NCI-H82 (cell line): ENCODE data around the gene SLC25A17.

Experiments used
- DNase-seq: peaks from one replicate; lab custom pipeline; 2025; lab: John Stamatoyannopoulos, UW

The SLC25A17 gene

DNA sequence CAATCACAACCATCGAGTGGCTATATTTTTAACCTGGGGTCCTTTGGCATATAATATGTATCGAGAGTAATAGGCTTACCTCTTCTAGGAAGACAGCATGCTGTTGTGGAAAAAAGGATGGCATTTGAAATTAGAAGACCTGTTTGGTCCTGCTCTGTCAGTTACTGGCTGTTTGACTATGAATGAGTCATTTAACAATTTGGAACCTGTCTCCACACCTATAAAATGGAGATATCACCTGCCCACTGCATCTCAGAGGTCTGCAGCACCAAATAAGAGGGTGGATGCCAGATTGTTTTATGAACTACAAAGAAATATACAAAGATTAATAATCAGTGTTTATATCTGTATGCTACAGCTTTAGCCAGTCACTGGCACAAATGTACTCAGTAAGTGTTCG is 60.8 kb downstream of the SLC25A17 start:
- DNase-seq: peak; percentile 9

DNA sequence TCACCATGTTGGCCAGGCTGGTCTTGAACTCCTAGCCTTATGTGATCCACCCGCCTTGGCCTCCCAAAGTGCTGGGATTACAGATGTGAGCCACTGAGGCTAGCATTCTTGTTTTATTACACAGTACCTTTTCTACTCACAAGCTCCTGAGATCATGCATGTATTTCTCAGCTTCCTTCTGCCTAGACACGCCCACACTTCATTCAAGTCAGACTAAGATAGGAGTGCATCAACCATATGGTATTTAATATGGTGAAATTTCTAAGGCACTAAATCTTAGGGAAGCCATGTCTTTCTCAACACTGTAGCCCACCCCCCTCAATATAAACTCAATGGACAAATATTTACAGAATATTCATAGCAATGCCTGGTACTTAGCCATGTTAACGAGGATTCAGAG is 62.1 kb downstream of the SLC25A17 start:
- no peak for DNase-seq

DNA sequence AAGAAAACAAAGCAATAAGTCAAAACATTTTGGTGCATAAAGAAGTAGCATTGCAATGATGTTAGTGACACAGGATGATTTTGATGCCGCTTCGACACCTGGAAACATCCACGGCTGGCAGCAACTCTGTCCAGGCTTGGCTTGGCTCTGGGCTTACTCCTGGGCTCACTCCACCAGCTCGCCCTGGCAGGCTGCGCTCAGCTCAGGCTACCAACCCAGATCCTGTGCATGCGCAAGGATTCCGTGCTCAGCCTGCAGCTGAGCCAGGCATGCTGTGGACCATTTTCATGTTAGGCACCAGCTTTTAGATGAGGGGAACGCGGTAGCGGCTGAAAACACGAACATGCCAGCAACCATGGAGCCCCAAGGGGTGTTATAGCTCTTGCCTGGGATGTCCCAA is 66.0 kb downstream of the SLC25A17 start:
- DNase-seq: no peak

DNA sequence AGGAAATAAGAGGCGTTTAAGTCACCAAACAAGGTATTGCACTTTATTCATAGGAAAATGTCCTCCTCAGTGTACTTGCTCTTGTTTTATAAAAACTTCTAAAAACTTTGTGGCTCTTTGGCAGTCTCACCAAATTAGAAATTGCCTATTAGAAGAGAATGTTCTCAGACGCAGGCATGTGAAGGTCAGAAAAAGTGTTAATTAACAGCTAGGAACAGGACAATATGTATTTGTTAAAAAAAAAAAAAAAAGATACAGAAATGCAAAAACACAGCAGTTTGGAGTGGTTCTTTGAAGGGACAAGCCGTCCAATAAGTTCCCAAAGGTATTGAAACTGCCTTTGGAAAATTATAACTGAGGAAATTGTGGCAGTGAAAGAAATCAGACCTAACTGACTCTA is 67.9 kb downstream of the SLC25A17 start:
- no peak for DNase-seq

DNA sequence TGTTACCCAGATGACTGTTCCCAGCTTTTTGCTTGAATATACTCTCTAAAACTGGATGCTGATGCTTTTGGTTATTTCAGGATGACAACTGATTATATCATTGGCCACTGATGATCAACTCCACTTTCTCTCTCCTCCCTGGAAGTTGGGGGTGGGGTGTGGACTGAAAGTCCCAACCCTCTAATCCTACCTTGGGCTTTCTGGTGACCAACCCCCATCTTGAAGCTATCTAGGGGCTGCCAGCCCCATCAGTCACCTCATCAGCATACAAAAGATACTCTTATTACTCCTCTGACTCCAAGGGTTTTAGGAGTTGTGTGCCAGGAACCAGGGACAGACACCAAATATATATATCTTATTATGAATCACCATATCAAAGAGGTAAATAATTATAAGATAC is 69.3 kb downstream of the SLC25A17 start:
- DNase-seq: no peak

DNA sequence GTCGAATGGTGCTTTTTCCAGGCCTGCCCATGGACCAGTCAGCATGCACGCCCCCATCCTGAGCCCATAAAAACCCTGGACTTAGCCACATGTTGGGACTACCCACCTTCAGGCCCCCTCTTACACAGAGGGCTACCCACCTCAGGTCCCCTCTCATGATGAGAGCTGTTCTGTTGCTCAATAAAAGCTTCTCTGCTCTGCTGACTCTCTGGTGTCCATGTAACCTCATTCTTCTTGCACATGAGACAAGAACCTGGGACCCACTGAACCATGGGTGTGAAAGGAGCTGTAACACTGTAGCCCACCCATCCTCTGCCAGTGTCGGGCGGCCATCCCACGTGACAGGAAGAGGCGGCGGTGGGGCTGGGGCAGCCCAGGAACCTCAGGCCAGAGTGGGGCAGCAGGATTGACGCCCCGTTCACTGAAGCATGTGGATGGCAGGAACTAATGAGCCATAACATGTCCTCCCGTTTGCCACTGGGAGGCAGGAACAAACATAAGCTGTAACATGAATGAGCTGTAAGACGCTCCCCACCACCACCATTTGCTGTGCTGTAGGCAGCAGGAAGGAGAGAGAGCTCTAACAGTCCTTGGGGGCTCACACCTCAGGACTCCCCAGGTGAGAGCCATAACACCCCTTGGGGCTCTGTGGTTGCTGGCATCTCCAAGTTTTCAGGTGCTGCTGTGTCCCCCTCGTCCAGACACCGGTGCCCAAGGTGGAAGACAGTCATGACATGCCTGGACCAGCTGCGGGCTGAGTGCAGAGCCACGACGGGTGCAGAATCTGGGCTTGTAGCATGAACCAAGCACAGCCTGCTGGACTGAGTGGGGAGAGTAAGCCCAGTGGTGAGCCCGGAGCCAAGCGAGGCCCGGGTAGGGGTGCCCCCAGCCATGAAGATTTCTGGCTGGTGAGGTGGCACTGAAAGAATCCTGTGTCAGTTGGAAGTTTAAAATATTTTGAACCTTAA is 70.5 kb downstream of the SLC25A17 start:
- no peak for DNase-seq

DNA sequence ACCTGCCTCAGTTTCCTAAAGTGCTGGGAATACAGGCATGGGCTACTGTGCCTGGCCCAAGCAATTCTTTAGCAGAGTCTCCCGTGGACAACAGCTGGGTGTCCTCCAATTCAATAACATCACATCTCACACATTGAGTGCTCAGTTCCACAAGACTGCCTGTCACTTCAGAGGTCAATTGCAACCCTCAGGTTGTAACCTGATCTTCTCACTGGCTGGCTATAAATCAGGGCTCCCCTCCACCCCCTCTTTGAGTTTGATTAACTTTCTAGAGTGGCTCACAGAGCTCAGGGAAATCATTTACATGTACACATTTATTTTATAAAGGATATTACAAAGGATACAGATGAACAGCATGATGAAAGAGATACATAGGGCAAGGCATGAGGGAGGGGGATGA is 71.8 kb downstream of the SLC25A17 start:
- DNase-seq: no peak

DNA sequence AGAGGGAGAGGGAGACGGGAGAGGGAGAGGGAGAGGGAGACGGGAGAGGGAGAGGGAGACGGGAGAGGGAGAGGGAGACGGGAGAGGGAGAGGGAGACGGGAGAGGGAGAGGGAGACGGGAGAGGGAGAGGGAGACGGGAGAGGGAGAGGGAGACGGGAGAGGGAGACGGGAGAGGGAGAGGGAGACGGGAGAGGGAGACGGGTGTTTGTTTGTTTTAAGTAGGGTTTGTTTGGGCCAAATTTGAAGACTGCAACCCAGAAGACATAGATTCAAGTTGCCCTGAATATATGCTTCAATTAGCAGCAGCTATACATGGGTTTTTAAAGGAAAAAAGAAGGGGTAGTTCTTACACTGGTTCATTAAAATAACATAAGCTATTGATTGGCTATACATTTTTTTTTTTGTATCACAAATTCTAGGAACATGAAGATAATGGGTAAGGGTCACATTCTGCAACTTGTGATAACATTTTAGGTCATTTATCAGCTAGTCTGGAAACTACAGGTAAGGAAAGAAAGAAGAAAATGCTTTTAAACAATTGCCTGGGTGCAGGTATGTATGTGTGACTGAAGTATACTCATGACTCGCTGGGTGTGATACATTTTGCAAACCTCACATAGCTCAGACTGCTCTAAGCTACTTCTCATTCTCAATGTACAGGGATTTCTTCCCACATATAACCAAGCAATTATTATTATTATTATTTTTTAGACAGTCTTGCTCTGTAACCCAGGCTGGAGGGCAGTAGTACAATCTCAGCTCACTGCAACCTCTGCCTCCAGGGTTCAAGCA is 72.5 kb downstream of the SLC25A17 start:
- no peak for DNase-seq

DNA sequence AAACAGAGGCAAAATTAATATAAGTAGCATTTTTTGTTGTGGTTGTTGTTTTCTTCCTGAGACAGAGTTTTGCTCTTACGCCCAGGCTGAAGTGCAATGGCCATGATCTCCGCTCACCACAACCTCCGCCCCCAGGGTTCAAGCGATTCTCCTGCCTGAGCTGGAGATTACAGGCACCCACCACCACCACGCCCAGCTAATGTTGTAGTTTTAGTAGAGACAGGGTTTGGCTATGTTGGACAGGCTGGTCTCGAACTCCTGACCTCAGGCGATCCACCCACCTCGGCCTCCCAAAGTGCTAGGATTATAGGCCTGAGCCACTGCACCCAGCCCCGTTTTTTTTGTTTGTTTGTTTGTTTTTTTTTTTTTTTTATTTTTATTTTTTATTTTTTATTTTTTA is 75.4 kb downstream of the SLC25A17 start:
- peak; percentile 11 for DNase-seq

DNA sequence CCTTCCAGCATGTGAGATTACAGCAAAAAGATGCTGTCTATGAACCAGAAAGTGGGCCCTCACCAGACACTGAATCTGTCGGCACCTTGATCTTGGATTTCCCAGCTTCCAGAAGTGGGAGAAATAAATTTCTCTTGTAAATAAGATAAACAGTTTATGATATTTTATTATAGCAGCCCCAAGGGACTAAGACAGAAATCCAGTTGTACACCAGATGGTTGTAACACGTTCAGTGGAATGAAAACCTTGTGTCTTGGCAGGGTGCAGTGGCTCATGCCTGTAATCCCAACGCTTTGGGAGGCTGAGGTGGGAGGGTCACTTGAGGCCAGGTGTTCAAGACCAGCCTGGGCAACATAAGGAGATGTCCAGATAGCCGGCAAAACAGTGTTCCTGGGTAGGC is 78.0 kb downstream of the SLC25A17 start:
- DNase-seq: peak; percentile 67

DNA sequence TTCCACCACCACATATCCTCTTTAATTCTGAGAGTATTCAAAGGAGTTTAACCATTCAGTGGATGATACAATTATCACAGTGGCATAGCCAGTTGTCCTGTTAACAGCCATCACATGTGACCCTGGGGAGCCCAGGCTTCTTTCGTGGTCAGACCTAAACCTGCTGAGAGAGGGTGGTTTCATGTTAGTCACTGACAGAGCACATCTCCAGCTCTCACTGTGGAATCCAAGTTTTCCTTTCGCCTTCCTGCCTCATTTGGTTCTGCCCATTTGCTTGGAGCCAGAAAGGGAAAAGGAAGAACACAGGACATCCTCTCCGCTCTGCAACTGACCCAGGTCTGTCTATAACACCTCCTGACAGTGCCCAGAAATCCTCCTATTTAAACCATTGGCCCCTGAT is 79.4 kb downstream of the SLC25A17 start:
- DNase-seq: no peak

DNA sequence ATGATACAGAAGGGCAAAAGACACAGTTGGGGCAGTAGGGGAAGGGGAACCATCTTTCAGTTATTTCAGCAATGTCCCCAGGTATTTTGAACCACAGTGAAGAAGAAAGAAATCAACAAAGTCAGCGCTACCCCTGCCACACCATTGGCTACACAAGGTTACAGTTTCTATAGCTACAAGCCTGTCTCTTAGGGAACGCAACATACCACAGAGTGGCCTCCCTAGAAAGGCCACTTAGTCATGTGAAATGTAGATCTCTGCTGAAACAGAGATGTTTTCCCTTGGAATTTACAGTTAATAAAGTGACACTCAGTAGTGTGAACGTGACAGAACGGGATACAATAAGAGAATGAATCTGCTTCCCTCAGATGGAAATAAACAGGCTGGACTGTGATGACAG is 85.2 kb downstream of the SLC25A17 start:
- DNase-seq: no peak

DNA sequence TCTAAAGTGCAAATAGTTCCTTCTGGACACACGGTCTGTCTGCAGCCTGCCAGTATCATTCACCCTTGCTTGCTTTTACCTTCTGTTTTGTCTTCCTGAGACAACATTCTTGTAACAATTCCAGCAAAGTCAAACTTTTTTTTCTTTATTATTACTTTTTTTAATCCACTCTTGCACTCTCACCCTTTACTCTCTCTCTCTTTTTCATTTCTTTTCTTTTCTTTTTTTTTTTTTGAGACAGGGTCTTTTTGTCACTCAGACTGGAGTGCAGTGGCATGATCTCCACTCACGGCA is 86.2 kb downstream of the SLC25A17 start:
- no peak for DNase-seq

DNA sequence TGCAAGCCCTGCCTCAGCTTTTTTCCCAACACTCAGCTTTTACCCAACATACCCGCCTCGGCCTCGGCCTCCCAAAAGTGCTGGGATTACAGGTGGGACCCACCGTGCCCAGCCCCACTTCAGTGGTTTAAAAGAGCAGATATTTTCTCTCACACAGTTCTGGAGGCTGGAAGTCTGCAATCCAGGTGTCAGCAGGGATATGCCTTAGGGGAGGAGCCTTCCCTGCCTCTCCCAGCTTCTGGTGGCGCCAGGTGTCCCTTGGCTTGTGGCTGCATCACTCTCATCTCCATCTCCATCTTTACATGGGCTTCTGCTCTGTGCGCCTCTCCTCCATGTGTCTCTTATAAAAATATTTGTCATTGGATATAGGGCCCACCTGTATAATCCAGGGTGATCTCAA is 89.9 kb downstream of the SLC25A17 start:
- no peak for DNase-seq

DNA sequence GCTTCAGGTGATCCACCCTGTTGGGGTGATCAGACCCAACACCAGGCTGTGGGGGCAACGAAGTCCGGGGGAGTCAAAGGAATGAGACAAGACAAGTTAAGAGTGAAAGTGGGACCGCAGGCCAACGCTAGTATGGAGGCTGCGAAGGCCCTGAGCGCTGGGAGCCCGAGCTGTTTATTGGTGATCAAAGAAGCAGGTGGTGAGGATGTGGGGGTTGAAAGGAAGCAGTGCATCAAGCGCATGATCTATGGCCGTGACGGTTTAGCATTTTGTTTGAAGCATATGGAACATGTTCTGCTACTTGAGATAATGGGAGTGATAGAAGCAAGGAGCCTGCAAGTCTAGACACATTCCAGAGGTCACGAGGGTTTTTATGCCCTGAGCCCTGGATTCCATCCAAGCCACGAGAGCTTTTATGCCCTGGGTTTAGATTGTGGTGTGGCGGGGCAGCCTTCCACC is 90.4 kb downstream of the SLC25A17 start:
- DNase-seq: peak; percentile 14

DNA sequence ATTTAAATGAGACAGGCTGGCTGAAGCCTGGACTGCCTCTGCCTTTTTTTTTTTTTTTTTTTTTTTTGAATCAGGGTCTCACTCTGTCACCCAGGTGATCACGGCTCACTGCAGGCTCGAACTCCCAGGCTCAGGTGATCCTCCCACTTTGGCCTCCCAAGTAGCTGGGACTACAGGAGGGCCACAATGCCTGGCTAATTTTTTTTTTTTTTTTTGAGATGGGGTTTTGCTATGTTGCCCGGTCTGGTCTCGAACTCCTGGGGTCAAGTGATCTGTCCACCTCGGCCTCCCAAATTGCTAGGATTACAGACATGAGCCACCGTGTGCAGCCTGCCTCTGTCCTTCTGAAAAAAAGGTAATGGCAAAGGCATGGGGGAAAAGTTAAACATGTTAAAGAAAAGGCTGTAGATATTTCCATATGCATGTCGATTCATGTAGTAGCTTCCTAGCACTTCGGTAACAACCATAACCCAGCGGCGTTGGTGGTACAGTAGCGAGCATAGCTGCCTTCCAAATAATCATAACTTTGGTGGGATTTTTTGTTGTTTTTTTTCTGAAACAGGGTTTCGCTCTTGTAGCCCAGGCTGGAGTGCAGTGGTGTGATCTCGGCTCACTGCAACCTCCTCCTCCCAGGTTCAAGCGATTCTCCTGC is 91.1 kb downstream of the SLC25A17 start:
- DNase-seq: no peak

DNA sequence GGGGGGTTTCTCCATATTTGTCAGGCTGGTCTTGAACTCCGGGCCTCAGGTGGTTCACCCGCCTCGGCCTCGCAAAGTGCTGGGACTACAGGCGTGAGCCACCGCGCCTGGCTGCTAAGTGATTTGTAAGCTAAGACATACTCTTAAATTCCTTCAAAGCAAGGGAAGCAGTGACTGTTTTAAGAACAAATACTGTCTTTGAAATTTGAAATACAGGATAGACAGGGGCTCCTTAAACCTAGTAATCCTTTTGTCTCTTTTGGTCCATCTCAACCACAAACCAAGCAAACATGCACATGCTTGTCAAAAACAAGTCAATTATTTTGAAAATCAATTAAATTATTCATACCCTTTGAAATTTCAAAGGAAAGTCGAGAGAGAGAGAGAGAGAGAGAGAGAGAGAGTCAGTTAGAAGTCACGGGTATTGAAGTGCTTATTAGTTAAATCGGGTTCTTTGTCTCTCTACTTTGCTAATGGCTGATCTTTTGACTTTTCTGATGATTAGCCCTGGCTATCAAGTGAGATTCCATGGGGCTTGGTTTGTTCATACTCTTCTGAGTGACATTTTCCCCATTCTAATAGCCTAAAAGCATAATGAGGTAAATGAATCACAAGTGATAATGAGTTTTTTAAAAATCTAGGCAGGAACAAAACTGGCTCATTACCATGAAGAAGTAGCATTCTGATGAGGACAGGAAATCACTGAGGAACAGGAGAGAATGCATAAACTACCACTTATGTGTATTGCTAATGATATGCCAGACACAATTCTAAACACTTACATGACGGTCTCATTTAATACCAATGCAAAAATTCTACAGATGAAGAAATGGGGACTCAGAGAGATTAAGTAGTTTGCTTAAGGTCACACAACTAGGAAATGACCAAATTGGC is 91.8 kb downstream of the SLC25A17 start:
- DNase-seq: no peak

DNA sequence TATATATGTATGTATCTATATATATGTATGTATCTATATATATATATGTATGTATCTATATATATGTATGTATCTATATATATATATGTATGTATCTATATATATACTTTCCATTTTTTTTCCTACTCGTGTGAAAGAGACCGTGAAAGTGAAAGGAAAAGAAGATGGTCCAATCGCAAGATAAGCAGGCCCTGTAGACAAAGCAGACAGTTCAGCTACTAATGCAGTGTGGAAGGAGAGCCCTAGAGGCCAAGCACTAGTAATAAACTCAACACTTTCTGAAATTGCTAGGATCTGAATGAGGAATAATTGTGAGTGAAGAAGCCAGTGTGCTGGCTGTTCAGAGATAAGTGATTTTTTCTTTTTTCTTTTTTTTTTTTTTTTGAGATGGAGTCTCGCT is 92.6 kb downstream of the SLC25A17 start:
- DNase-seq: no peak

DNA sequence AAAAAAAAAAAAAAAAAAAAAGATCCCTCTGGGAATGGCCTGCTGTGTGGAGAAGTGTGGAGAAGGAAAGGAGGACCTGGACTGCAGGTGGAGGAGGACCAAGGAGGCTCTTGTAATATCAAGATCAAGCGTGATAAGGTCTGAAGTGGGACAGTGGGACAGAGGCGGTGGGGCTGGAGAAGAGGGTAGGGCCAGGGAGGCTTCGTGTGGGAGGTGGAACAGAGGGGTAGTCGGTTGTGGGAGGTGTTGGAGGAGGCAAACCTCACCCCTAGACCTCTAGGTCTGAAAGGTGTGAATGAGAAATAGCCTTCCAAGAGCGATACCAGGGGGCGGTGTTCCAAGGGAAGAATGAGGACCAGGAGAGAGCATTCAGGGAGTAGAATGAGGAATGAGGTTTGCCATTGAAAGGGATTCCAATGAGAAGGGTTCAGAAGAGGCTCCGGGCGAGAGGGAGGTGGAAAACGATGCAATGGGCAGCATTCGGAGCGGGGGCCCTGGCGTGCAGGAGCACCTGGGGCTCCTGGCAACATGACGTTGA is 95.7 kb downstream of the SLC25A17 start:
- no peak for DNase-seq

DNA sequence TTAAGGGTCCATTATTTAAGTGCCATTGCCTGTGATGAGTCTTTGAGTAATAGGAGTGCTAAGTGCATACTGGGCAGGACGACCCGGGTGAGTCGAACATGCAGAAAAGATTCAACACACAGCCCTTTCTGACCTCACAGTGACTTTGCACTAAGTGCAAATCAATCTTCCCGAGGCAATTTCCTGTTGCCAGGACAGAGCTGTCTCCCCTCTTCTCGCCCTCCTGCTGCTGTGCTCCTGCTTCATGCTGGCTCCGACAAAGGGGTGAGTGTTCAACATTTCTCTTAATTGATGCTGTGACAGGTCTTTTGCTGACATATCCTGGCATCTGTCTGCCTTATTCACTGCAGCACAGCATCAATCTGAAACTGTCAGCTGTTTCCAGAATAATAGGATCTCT is 97.9 kb downstream of the SLC25A17 start:
- peak; percentile 66 for DNase-seq

DNA sequence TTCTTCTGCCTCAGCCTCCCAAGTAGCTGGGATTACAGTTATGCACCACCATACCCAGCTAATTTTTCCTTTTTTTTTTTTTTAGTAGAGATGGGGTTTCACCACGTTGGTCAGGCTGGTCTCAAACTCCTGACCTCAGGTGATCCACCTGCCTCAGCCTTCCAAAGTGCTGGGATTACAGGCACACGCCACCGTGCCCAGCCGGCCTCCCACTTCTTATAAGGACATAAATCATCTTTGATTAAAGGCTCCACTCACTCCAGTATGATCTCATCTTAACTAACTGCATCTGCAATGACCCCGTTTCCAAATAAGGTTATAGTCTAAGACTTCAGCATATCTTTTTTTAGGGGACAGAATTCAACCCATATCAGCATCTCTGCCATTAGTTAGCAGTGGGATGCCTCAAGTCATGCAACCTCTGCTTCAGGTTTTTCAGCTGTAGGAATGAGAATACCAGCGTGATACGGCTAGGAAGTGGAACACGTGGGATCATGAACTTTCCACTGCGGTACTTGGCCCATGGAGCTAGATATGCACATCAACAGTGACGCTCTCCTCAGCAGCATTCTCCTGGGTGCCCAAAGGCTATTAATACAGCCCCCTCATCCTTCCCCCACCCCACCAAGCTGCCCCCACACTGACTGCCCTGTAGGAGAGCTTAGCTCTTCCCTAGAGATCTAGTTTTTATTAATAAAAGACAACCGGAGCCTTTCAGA is 98.4 kb downstream of the SLC25A17 start:
- peak; percentile 47 for DNase-seq
